K562 (cell line): Measurements from ENCODE around the gene ARHGEF7. TPM values are rescaled to one million over a fixed set of nuclear protein-coding genes. Genes with fewer than 3 reads are reported as not detected.

Experiments used
- ELF1 ChIP-seq: fragments of 200-800 bp; sonication (Bioruptor generic); IDR thresholded peaks from 2 replicates; pipeline ENCODE4 v1.6.1; 2016; ENCODE audit warnings: missing genetic modification characterization, missing compliant biosample characterization
- MEF2A ChIP-seq: IDR thresholded peaks from 2 replicates; pipeline ENCODE4 v1.6.1; 2011; ENCODE audit warnings: low read depth, mild to moderate bottlenecking, low read length, moderate library complexity; ENCODE audit not compliant: control insufficient read depth
- POLR2B ChIP-seq: fragments of 450-650 bp; IDR thresholded peaks from 2 replicates; pipeline ENCODE4 v1.6.1; 2018; ENCODE audit warnings: low read depth; ENCODE audit not compliant: partially characterized antibody
- RNF2 ChIP-seq: sonication (generic); IDR thresholded peaks from 2 replicates; pipeline ENCODE4 v1.6.1; 2016
- SIX5 ChIP-seq, 2 experiments: IDR thresholded peaks; 2 replicates each; pipeline ENCODE4 v1.6.1; 2011; ENCODE audit warnings: low read length in 2 of 2, borderline replicate concordance in 1 of 2, low read depth in 1 of 2, mild to moderate bottlenecking in 1 of 2, moderate library complexity in 1 of 2; ENCODE audit not compliant: insufficient read depth in 1 of 2
- TCF7L2 ChIP-seq: fragments of 150-350 bp; IDR thresholded peaks from 2 replicates; pipeline ENCODE4 v1.6.1; 2016; ENCODE audit warnings: low read depth, mild to moderate bottlenecking, low read length, moderate library complexity
- ZNF436 ChIP-seq: fragments of 250-450, 450-650 bp; sonication (Bioruptor Pico); formaldehyde crosslinking; IDR thresholded peaks from 2 replicates; pipeline ENCODE4 v1.7.0; 2020; ENCODE audit warnings: mild to moderate bottlenecking
- ZNF57 ChIP-seq: fragments of 450-650 bp; formaldehyde crosslinking; IDR thresholded peaks from 2 replicates; pipeline ENCODE4 v1.4.0; 2020; ENCODE audit warnings: mild to moderate bottlenecking, moderate library complexity
- polyA plus RNA-seq, 8 experiments: library from polyadenylated mRNA; depleted of rRNA in 4 of 8; stranded (reverse) in 5 of 8; unstranded in 3 of 8; fragments of >200 nt; fragmentation: Nextera tagmentation in 2 of 8; fragmentation: Illumina TruSeq in 1 of 8; extraction: Ambion mirVana in 2 of 8; extraction: Trizol in 1 of 8; gene quantifications; 2 replicates each; pipeline versions ENCODE4 v1.2.1 to v1.2.3, GENCODE V29; 2011 to 2014; ENCODE audit warnings: inconsistent platforms in 1 of 8, missing spikeins in 1 of 8
- total RNA-seq, 7 experiments: library from RNA; depleted of rRNA in 6 of 7; stranded (reverse); fragments of >200 nt in 6 of 7; fragmentation: Illumina TruSeq in 2 of 7; extraction: Trizol in 2 of 7; gene quantifications; 2 replicates each; pipeline versions ENCODE4 v1.2.1 to v1.2.3, GENCODE V29; 2011 to 2021; ENCODE audit warnings: low replicate concordance in 1 of 7
- TF ChIP-seq, protein P1 (sequence below): fragments of 450-650 bp; formaldehyde crosslinking; conservative IDR thresholded peaks from 2 replicates; pipeline ENCODE4 v1.4.0; 2022; ENCODE audit warnings: mild to moderate bottlenecking, missing genetic modification characterization
- TF ChIP-seq, protein P2 (sequence below): sonication (generic); formaldehyde crosslinking; IDR thresholded peaks from 2 replicates; pipeline ENCODE4 v1.5.0; 2020; ENCODE audit warnings: missing genetic modification reagents

Gene ARHGEF7
- total and polyA plus RNA-seq, 9 of the 15 experiments (the other 6 are each of a cell fraction or from before 2014, with no cell fraction given) = 2.1 to 26.8 (median 17.5) TPM

- no peak for TF ChIP-seq ZNF57 (CRISPR knock-in tag)
- TF ChIP-seq SIX5 (IDR thresholded peaks at IDR 0.05; ENCODE audit: borderline replicate concordance in 1 of 2, insufficient read depth in 1 of 2, low read depth in 1 of 2, low read length in 2 of 2) = no peak
- no peak for TF ChIP-seq ZNF436
- TF ChIP-seq, protein P1, sequence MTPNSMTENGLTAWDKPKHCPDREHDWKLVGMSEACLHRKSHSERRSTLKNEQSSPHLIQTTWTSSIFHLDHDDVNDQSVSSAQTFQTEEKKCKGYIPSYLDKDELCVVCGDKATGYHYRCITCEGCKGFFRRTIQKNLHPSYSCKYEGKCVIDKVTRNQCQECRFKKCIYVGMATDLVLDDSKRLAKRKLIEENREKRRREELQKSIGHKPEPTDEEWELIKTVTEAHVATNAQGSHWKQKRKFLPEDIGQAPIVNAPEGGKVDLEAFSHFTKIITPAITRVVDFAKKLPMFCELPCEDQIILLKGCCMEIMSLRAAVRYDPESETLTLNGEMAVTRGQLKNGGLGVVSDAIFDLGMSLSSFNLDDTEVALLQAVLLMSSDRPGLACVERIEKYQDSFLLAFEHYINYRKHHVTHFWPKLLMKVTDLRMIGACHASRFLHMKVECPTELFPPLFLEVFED = no peak
- no peak for TF ChIP-seq POLR2B
- TF ChIP-seq MEF2A = no peak
- TF ChIP-seq ELF1 (tag) = no peak
- no peak for TF ChIP-seq RNF2
- TF ChIP-seq TCF7L2 = no peak
- TF ChIP-seq, protein P2, sequence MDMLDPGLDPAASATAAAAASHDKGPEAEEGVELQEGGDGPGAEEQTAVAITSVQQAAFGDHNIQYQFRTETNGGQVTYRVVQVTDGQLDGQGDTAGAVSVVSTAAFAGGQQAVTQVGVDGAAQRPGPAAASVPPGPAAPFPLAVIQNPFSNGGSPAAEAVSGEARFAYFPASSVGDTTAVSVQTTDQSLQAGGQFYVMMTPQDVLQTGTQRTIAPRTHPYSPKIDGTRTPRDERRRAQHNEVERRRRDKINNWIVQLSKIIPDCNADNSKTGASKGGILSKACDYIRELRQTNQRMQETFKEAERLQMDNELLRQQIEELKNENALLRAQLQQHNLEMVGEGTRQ (CRISPR knock-in tag) = no peak
Observed at GRCh38 chr13:111252446-111253364, 137.6 kb downstream of the ARHGEF7 start (continued).
